ENCODE data around the gene NAPA. TPM values are rescaled to one million over a fixed set of nuclear protein-coding genes. Genes with fewer than 3 reads are reported as not detected.

The NAPA gene
- total RNA-seq, 4 donors from 2014 or later: 106 to 178 (median 125) TPM

DNA sequence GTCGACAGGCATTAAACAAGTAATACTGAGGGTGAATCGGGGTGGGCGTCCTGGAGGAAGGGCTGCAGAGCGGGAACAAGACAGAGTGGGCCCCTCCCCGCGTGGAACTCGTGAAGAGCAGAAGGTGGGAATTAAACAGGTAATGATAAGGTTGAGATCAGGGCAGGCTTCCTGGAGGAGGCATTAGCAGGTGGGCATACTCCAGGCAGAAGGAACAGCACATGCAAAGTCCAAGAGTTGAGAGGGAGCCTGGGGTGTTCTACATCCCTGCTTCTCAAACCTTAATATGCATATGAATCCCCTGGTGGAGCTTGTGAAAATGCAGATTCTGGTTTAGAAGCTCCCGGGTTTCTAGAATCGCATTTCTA lies 66.5 kb downstream of the NAPA start:
- TF ChIP-seq, protein P1, sequence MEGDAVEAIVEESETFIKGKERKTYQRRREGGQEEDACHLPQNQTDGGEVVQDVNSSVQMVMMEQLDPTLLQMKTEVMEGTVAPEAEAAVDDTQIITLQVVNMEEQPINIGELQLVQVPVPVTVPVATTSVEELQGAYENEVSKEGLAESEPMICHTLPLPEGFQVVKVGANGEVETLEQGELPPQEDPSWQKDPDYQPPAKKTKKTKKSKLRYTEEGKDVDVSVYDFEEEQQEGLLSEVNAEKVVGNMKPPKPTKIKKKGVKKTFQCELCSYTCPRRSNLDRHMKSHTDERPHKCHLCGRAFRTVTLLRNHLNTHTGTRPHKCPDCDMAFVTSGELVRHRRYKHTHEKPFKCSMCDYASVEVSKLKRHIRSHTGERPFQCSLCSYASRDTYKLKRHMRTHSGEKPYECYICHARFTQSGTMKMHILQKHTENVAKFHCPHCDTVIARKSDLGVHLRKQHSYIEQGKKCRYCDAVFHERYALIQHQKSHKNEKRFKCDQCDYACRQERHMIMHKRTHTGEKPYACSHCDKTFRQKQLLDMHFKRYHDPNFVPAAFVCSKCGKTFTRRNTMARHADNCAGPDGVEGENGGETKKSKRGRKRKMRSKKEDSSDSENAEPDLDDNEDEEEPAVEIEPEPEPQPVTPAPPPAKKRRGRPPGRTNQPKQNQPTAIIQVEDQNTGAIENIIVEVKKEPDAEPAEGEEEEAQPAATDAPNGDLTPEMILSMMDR (IDR thresholded peaks at IDR 0.05): no peak
- TF ChIP-seq POLR2A (IDR thresholded peaks at IDR 0.05): no peak
- no peak overlapping the region for H3K4me3 ChIP-seq
- peaks cover 6 to 74% (median 15%) of the 10 kb centered on the region in 4 donors for H3K27me3 ChIP-seq
- H3K36me3 ChIP-seq: no peaks in the 10 kb centered on the region
- no peak for DNase-seq
- H3K27ac ChIP-seq: no peak overlapping the region
- peaks cover 4 to 39% (median 16%) of the 10 kb centered on the region in 3 donors for H3K4me1 ChIP-seq
- WGBS, 2 donors: 33 to 36% methylated on average over 9 of the region's 9 CpGs
- intact Hi-C loops (cut with DNase I): no loop called here
- no peaks in the 10 kb centered on the region for H3K9me3 ChIP-seq

DNA sequence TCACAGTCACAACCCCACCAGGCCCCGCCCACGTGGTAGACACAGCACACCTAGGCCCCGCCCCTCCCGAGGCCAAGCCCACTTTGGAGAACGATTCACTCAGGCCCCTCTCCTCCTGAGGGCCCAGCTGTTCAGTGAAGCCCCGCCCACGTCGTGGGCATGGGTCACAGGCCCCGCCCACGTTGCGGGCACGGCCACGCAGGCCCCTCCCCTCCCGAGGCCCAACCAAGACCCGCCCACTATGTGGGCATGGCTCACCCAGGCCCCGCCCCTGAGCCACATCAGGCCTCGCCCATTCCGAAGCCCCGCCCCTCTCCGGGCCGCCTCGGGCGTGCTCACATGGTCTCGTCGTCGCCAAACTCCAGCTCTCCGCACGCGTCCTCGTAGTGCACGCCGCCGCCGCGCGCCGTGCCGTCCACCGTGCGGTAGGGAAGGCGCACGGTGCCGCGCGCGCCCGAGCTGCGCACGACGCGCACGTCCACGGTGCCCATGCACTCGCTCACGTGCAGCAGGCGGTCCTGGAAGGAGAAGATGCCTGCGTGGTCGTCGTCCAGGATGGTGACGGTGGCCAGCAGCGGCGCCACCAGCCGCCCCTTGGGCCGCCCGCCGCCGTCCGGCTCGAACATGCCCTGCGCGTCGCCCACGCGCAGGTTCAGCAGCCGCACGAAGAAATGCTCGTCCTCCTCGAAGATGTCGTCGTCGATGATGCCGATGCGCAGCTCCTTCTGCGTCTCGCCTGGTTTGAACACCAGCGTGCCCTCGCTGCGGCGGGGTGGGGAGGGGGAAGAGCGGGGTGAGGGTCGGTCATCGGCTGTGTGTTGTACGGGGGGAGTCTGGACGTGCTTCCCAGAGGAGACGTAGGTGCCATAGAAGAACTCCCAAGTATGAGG lies 67.1 kb downstream of the NAPA start:
- Histone ChIP-seq H3K36me3 (no peaks in the 10 kb centered on the region), H3K9me3 (no peaks in the 10 kb centered on the region), H3K4me1 (peaks cover 4 to 39% (median 16%) of the 10 kb centered on the region in 3 donors), H3K27ac (no peak overlapping the region), H3K27me3 (peaks cover 6 to 80% (median 15%) of the 10 kb centered on the region in 4 donors), H3K4me3 (peak overlapping the region in 2 of 4 donors; percentile 18 to 21)
- TF ChIP-seq POLR2A (IDR thresholded peaks at IDR 0.05): no peak
- TF ChIP-seq, protein P1 (IDR thresholded peaks at IDR 0.05): no peak
- DNase-seq: no peak
- WGBS, 2 donors: 0 to 10% methylated on average over 5 to 9 of the region's 95 CpGs
- intact Hi-C loops (cut with DNase I): no loop called here

DNA sequence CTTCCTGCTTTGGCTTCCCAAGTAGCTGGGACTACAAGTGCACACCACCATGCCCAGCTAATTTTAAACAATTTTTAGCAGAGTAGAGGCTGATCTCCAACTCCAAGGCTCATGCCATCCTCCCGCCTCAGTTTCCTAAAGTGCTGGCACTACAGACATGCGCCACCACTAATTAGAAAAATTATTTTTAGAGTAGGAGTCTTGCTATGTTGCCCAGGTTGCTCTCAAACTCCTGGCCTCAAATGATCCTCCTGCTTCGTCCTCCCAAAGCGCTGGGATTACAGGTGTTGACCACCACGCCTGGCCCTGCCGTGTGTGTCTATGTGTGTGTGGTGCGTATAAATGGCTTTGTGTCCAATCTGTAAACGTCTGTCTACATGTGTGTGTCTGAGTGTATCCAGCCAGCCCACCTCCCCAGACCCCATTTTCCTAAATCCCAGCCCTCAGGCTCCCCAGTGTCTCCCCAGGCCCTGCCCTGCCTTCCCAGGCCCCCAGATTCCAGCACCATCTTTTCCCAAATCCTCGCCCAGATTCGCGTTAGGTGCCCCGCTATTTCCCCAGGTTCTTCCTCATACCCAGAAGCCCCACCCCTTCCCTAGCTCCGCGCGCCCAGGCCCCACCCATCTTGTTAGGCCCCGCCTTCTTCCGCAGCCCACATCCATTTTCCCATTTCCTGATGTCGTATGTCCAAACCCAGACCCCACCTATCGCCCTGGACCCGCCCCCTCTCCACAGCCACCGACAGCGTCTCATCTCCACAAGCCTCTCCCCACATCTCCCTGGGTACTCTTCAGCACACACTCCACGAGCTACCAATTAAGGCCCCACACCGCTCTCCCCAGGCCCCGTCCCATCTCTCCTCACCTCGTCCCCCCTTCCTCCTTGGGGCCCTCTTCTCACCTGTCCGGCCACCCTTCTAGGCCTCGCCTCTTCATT lies 68.1 kb downstream of the NAPA start:
- H3K36me3 ChIP-seq: no peaks in the 10 kb centered on the region
- H3K27ac ChIP-seq: no peak overlapping the region
- H3K4me3 ChIP-seq: peak overlapping the region in 1 of 4 donors; percentile 21
- peaks cover 4 to 39% (median 16%) of the 10 kb centered on the region in 3 donors for H3K4me1 ChIP-seq
- intact Hi-C loops (cut with DNase I): no loop called here
- no peak for DNase-seq
- TF ChIP-seq POLR2A (IDR thresholded peaks at IDR 0.05): no peak
- TF ChIP-seq, protein P1 (IDR thresholded peaks at IDR 0.05): no peak
- H3K27me3 ChIP-seq: peaks cover 6 to 89% (median 15%) of the 10 kb centered on the region in 4 donors
- 21 to 26% methylated on average over 26 to 27 of the region's 28 CpGs for WGBS, 2 donors
- H3K9me3 ChIP-seq: no peaks in the 10 kb centered on the region

DNA sequence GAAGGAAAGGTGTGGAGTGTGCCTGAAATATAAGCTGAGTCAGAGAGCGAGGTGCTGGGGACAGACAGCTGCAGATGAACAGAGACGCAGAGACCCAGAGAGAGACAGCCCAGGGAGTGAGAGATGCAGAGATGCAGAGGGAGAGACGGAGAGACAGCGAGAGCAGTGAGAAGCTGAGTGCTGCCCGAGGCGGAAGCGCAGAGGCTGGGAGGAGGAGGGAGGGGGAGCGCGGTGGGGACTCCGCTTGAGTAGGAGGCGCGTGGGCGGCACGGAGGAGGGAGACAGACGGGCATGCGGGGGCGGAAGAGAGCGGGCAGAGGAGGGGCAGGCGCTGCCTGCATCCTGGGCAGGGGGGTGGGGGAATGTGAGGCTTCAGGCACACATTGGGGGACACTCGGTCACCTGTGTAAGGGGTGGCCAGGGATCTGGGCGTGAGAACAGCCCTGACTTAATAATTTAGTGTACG lies 68.9 kb downstream of the NAPA start:
- peaks cover 6 to 97% (median 15%) of the 10 kb centered on the region in 4 donors for H3K27me3 ChIP-seq
- H3K4me3 ChIP-seq: peak overlapping the region in 1 of 4 donors; percentile 5
- 3 to 6% methylated on average over 19 to 21 of the region's 22 CpGs for WGBS, 2 donors
- no peak for DNase-seq
- no peak for TF ChIP-seq POLR2A (IDR thresholded peaks at IDR 0.05)
- TF ChIP-seq, protein P1 (IDR thresholded peaks at IDR 0.05): no peak
- no peaks in the 10 kb centered on the region for H3K36me3 ChIP-seq
- H3K27ac ChIP-seq: no peak overlapping the region
- intact Hi-C loops (cut with DNase I): no loop called here
- H3K4me1 ChIP-seq: peaks cover 4 to 39% (median 16%) of the 10 kb centered on the region in 3 donors
- H3K9me3 ChIP-seq: no peaks in the 10 kb centered on the region
